ENCODE measurements around the gene ALDH5A1. TPM values are rescaled to one million over a fixed set of nuclear protein-coding genes. Genes with fewer than 3 reads are reported as not detected.

The ALDH5A1 gene
- 12.4 TPM for polyA plus RNA-seq (2012; ENCODE audit: missing spikeins)

- TF ChIP-seq TAF1 (IDR thresholded peaks at IDR 0.05; ENCODE audit: borderline replicate concordance, low read depth, low read length) (no peak), POLR2AphosphoS5 (IDR thresholded peaks at IDR 0.05; ENCODE audit: low read depth, low read length) (no peak), POLR2A (IDR thresholded peaks at IDR 0.05; ENCODE audit: low read depth, low read length) (no peak; the same call in 1 of the 2 replicates)
- FAIRE-seq (peak; percentile 83), DNase-seq (ENCODE audit: insufficient read length) (peak; percentile 66)
These were observed at the start of gene ALDH5A1 for GRCh38 chr6:24494821-24495795. Gene ALDH5A1 (plus strand): TSS chr6:24494969. CDS start chr6:24494997, 28 bp downstream.

GRCh38 chr6:24445704-24446103 is 49.1 kb upstream of the ALDH5A1 start:
- FAIRE-seq (no peak), DNase-seq (ENCODE audit: insufficient read length) (no peak)
- TF ChIP-seq TAF1 (IDR thresholded peaks at IDR 0.05; ENCODE audit: borderline replicate concordance, low read depth, low read length) (no peak), POLR2AphosphoS5 (IDR thresholded peaks at IDR 0.05; ENCODE audit: low read depth, low read length) (no peak), POLR2A (IDR thresholded peaks at IDR 0.05; ENCODE audit: low read depth, low read length) (no peak)

- DNase-seq (ENCODE audit: insufficient read length) (no peak), FAIRE-seq (no peak)
- TF ChIP-seq TAF1 (IDR thresholded peaks at IDR 0.05; ENCODE audit: borderline replicate concordance, low read depth, low read length) (no peak), POLR2A (IDR thresholded peaks at IDR 0.05; ENCODE audit: low read depth, low read length) (no peak), POLR2AphosphoS5 (IDR thresholded peaks at IDR 0.05; ENCODE audit: low read depth, low read length) (no peak)
These were observed 48.1 kb upstream of the ALDH5A1 start for GRCh38 chr6:24446670-24447069.

GRCh38 chr6:24448396-24448795 is 46.4 kb upstream of the ALDH5A1 start:
- TF ChIP-seq POLR2A (IDR thresholded peaks at IDR 0.05; ENCODE audit: low read depth, low read length) (no peak), TAF1 (IDR thresholded peaks at IDR 0.05; ENCODE audit: borderline replicate concordance, low read depth, low read length) (no peak), POLR2AphosphoS5 (IDR thresholded peaks at IDR 0.05; ENCODE audit: low read depth, low read length) (no peak)
- DNase-seq (ENCODE audit: insufficient read length) (no peak), FAIRE-seq (no peak)

- TF ChIP-seq TAF1 (IDR thresholded peaks at IDR 0.05; ENCODE audit: borderline replicate concordance, low read depth, low read length) = no peak
- no peak for TF ChIP-seq POLR2AphosphoS5 (IDR thresholded peaks at IDR 0.05; ENCODE audit: low read depth, low read length)
- TF ChIP-seq POLR2A (IDR thresholded peaks at IDR 0.05; ENCODE audit: low read depth, low read length) = no peak
- FAIRE-seq (no peak), DNase-seq (ENCODE audit: insufficient read length) (no peak)
These were observed 45.8 kb upstream of the ALDH5A1 start for GRCh38 chr6:24448828-24449525.

GRCh38 chr6:24451581-24452388 is 43.0 kb upstream of the ALDH5A1 start:
- FAIRE-seq (no peak), DNase-seq (ENCODE audit: insufficient read length) (no peak)
- TF ChIP-seq POLR2A (IDR thresholded peaks at IDR 0.05; ENCODE audit: low read depth, low read length) = no peak

GRCh38 chr6:24453921-24454320 is 40.8 kb upstream of the ALDH5A1 start:
- DNase-seq (ENCODE audit: insufficient read length) (no peak), FAIRE-seq (no peak)
- TF ChIP-seq POLR2AphosphoS5 (IDR thresholded peaks at IDR 0.05; ENCODE audit: low read depth, low read length) = no peak
- TF ChIP-seq POLR2A (IDR thresholded peaks at IDR 0.05; ENCODE audit: low read depth, low read length) = no peak
- TF ChIP-seq TAF1 (IDR thresholded peaks at IDR 0.05; ENCODE audit: borderline replicate concordance, low read depth, low read length) = no peak

- no peak for TF ChIP-seq TAF1 (IDR thresholded peaks at IDR 0.05; ENCODE audit: borderline replicate concordance, low read depth, low read length)
- TF ChIP-seq POLR2AphosphoS5 (IDR thresholded peaks at IDR 0.05; ENCODE audit: low read depth, low read length) = no peak
- no peak for TF ChIP-seq POLR2A (IDR thresholded peaks at IDR 0.05; ENCODE audit: low read depth, low read length)
- no peak for DNase-seq (ENCODE audit: insufficient read length)
These were observed 40.3 kb upstream of the ALDH5A1 start for GRCh38 chr6:24454452-24454851.

GRCh38 chr6:24455061-24455460 is 39.7 kb upstream of the ALDH5A1 start:
- FAIRE-seq = no peak
- TF ChIP-seq POLR2A (IDR thresholded peaks at IDR 0.05; ENCODE audit: low read depth, low read length) (no peak), TAF1 (IDR thresholded peaks at IDR 0.05; ENCODE audit: borderline replicate concordance, low read depth, low read length) (no peak), POLR2AphosphoS5 (IDR thresholded peaks at IDR 0.05; ENCODE audit: low read depth, low read length) (no peak)
- no peak for DNase-seq (ENCODE audit: insufficient read length)

More at GRCh38 chr6:24454452-24454851, 40.3 kb upstream of the ALDH5A1 start:
- FAIRE-seq = no peak

GRCh38 chr6:24458134-24458533 is 36.6 kb upstream of the ALDH5A1 start:
- DNase-seq (ENCODE audit: insufficient read length) = no peak
- TF ChIP-seq TAF1 (IDR thresholded peaks at IDR 0.05; ENCODE audit: borderline replicate concordance, low read depth, low read length) (no peak), POLR2AphosphoS5 (IDR thresholded peaks at IDR 0.05; ENCODE audit: low read depth, low read length) (no peak)
- FAIRE-seq = no peak

- TF ChIP-seq POLR2A (IDR thresholded peaks at IDR 0.05; ENCODE audit: low read depth, low read length) (no peak), POLR2AphosphoS5 (IDR thresholded peaks at IDR 0.05; ENCODE audit: low read depth, low read length) (no peak), TAF1 (IDR thresholded peaks at IDR 0.05; ENCODE audit: borderline replicate concordance, low read depth, low read length) (no peak)
These were observed 35.8 kb upstream of the ALDH5A1 start for GRCh38 chr6:24458941-24459340.

More at GRCh38 chr6:24458941-24459340, 35.8 kb upstream of the ALDH5A1 start:
- DNase-seq (ENCODE audit: insufficient read length) = no peak
- no peak for FAIRE-seq

Measured in GM12892 (cell line).